Measurements from ENCODE around the gene SLCO3A1.

Gene SLCO3A1

DNA sequence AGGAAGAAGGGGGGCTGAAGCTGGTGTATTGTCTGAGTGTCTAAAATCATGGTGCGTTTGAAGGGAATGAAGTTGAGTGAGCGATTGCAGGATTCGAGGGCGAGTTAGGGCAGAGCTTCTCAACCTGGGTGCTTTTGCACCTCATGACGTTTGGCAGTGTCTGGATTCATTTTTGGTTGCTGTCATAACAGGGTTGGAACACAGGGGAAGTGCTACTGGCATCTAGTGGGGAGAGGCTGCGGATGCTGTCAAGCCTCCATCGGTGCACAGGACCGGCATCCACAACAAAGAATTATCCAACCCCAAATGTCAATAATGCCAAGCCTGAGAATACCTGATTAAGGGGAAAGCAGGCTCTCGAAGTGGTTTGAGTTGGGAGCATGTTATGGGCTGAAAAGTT lies 120.0 kb downstream of the SLCO3A1 start:
- no peak for TF ChIP-seq CTCF (IDR thresholded peaks at IDR 0.05; ENCODE audit: low read depth, low read length)
- no peak for TF ChIP-seq EZH2phosphoT487 (IDR thresholded peaks at IDR 0.05; ENCODE audit: low read depth)

GRCh38 chr15:91974321-91974720 lies 120.8 kb downstream of the SLCO3A1 start:
- H3K27me3 ChIP-seq (ENCODE audit: low read depth, low read length): peaks cover 38% of the 10 kb centered on the region
- H3K36me3 ChIP-seq (replicated peaks; ENCODE audit: low read depth, low read length): no peaks in the 10 kb centered on the region
- no peaks in the 10 kb centered on the region for H3K9me3 ChIP-seq (ENCODE audit: insufficient read depth, low read length)
- no peak overlapping the region for H3K4me2 ChIP-seq (ENCODE audit: low read length)
- H3K27ac ChIP-seq (ENCODE audit: low read length): no peak overlapping the region
- H3K4me1 ChIP-seq (ENCODE audit: low read length): no peaks in the 10 kb centered on the region
- no peaks in the 10 kb centered on the region for H3K79me2 ChIP-seq (ENCODE audit: low read length)
- H3K4me3 ChIP-seq (ENCODE audit: low read length): no peak overlapping the region
- no peak overlapping the region for H2AFZ ChIP-seq (ENCODE audit: low read depth, low read length)
- no peak for TF ChIP-seq CTCF (IDR thresholded peaks at IDR 0.05; ENCODE audit: low read depth, low read length)
- no peak for TF ChIP-seq EZH2phosphoT487 (IDR thresholded peaks at IDR 0.05; ENCODE audit: low read depth)
- no peaks in the 10 kb centered on the region for H4K20me1 ChIP-seq (ENCODE audit: insufficient read depth, low read length)
- no peak overlapping the region for H3K9ac ChIP-seq (ENCODE audit: low read length)

More for the DNA sequence above, 120.0 kb downstream of the SLCO3A1 start:
- H3K79me2 ChIP-seq (ENCODE audit: low read length): no peaks in the 10 kb centered on the region
- H3K4me2 ChIP-seq (ENCODE audit: low read length): no peak overlapping the region
- H3K9ac ChIP-seq (ENCODE audit: low read length): no peak overlapping the region
- no peaks in the 10 kb centered on the region for H3K36me3 ChIP-seq (replicated peaks; ENCODE audit: low read depth, low read length)
- no peak overlapping the region for H3K27ac ChIP-seq (ENCODE audit: low read length)
- H2AFZ ChIP-seq (ENCODE audit: low read depth, low read length): no peak overlapping the region
- no peaks in the 10 kb centered on the region for H3K9me3 ChIP-seq (ENCODE audit: insufficient read depth, low read length)
- H3K4me1 ChIP-seq (ENCODE audit: low read length): no peaks in the 10 kb centered on the region
- no peak overlapping the region for H3K4me3 ChIP-seq (ENCODE audit: low read length)
- H3K27me3 ChIP-seq (ENCODE audit: low read depth, low read length): peaks cover 35% of the 10 kb centered on the region
- no peaks in the 10 kb centered on the region for H4K20me1 ChIP-seq (ENCODE audit: insufficient read depth, low read length)

GRCh38 chr15:91975241-91975978 lies 121.9 kb downstream of the SLCO3A1 start:
- Histone ChIP-seq H3K4me3 (ENCODE audit: low read length) (no peak overlapping the region), H3K27ac (ENCODE audit: low read length) (no peak overlapping the region), H4K20me1 (ENCODE audit: insufficient read depth, low read length) (no peaks in the 10 kb centered on the region), H3K27me3 (ENCODE audit: low read depth, low read length) (peaks cover 45% of the 10 kb centered on the region), H3K9ac (ENCODE audit: low read length) (no peak overlapping the region), H3K36me3 (replicated peaks; ENCODE audit: low read depth, low read length) (no peaks in the 10 kb centered on the region), H3K79me2 (ENCODE audit: low read length) (no peaks in the 10 kb centered on the region), H3K9me3 (ENCODE audit: insufficient read depth, low read length) (no peaks in the 10 kb centered on the region), H2AFZ (ENCODE audit: low read depth, low read length) (no peak overlapping the region), H3K4me2 (ENCODE audit: low read length) (no peak overlapping the region), H3K4me1 (ENCODE audit: low read length) (no peaks in the 10 kb centered on the region)
- no peak for TF ChIP-seq EZH2phosphoT487 (IDR thresholded peaks at IDR 0.05; ENCODE audit: low read depth)
- no peak for TF ChIP-seq CTCF (IDR thresholded peaks at IDR 0.05; ENCODE audit: low read depth, low read length)

GRCh38 chr15:91976966-91977365 lies 123.5 kb downstream of the SLCO3A1 start:
- H3K79me2 ChIP-seq (ENCODE audit: low read length): no peaks in the 10 kb centered on the region

More at GRCh38 chr15:91976966-91977365, 123.5 kb downstream of the SLCO3A1 start:
- Histone ChIP-seq H3K36me3 (replicated peaks; ENCODE audit: low read depth, low read length) (no peaks in the 10 kb centered on the region), H3K9me3 (ENCODE audit: insufficient read depth, low read length) (no peaks in the 10 kb centered on the region), H2AFZ (ENCODE audit: low read depth, low read length) (no peak overlapping the region), H3K4me3 (ENCODE audit: low read length) (no peak overlapping the region), H3K4me2 (ENCODE audit: low read length) (no peak overlapping the region), H4K20me1 (ENCODE audit: insufficient read depth, low read length) (no peaks in the 10 kb centered on the region), H3K9ac (ENCODE audit: low read length) (no peak overlapping the region), H3K4me1 (ENCODE audit: low read length) (no peaks in the 10 kb centered on the region), H3K27me3 (ENCODE audit: low read depth, low read length) (peaks cover 49% of the 10 kb centered on the region), H3K27ac (ENCODE audit: low read length) (no peak overlapping the region)
- TF ChIP-seq CTCF (IDR thresholded peaks at IDR 0.05; ENCODE audit: low read depth, low read length): no peak
- TF ChIP-seq EZH2phosphoT487 (IDR thresholded peaks at IDR 0.05; ENCODE audit: low read depth): no peak
